Heart left ventricle (tissue), 16 donors: Measurements from ENCODE around the gene IST1. TPM values are rescaled to one million over a fixed set of nuclear protein-coding genes. Genes with fewer than 3 reads are reported as not detected.

Experiments
- ATAC-seq, 4 donors: fragments of 200-7000 bp; cut with Tn5 transposase; one replicate each; pipeline ENCODE4 v1.9.1; 2020 to 2022; ENCODE audit warnings: moderate library complexity in 4 of 4, mild to moderate bottlenecking in 3 of 4, moderate number of reproducible peaks in 1 of 4
- DNase-seq, 5 donors: peaks; one replicate each; pipeline ENCODE4 v3.0.0-alpha.2; 2020
- H3K27ac ChIP-seq, 12 donors: fragments of 200-600 bp; sonication (generic) in 4 of 12; one replicate each; pipeline versions ENCODE4 v1.5.0 to v1.8.0; 2016 to 2022; ENCODE audit warnings: mild to moderate bottlenecking in 2 of 12
- H3K27me3 ChIP-seq, 9 donors: fragments of 200-600 bp; sonication (generic) in 2 of 9; one replicate each; pipeline versions ENCODE4 v1.5.1 to v1.8.0; 2016 to 2022; ENCODE audit warnings: mild to moderate bottlenecking in 3 of 9
- H3K36me3 ChIP-seq, 9 donors: fragments of 200-600 bp; sonication (generic) in 2 of 9; one replicate each; pipeline versions ENCODE4 v1.5.0 to v1.8.0; 2018 to 2022; ENCODE audit warnings: mild to moderate bottlenecking in 2 of 9
- H3K4me1 ChIP-seq, 12 donors: fragments of 200-600 bp; sonication (generic) in 4 of 12; one replicate each; pipeline versions ENCODE4 v1.5.0 to v1.8.0; 2016 to 2022; ENCODE audit warnings: mild to moderate bottlenecking in 3 of 12
- H3K4me3 ChIP-seq, 12 donors: fragments of 200-600 bp; sonication (generic) in 4 of 12; one replicate each; pipeline versions ENCODE4 v1.5.0 to v1.8.0; 2017 to 2022; ENCODE audit warnings: mild to moderate bottlenecking in 9 of 12, moderate library complexity in 4 of 12
- H3K9me3 ChIP-seq, 12 donors: fragments of 200-600 bp; sonication (generic) in 4 of 12; one replicate each; pipeline versions ENCODE4 v1.5.0 to v1.8.0; 2016 to 2022; ENCODE audit warnings: mild to moderate bottlenecking in 1 of 12
- POLR2A ChIP-seq, 2 donors: fragments of 450-650 bp; IDR thresholded peaks; one replicate each; pipeline ENCODE4 v1.6.1; 2017; ENCODE audit warnings: antibody characterized with exemption in 2 of 2, mild to moderate bottlenecking in 2 of 2, moderate library complexity in 2 of 2
- WGBS, 4 donors: extraction: QIAGEN DNeasy Blood & Tissue Kit in 2 of 4; methylation state at CpG; one replicate each; pipeline versions ENCODE4 v1.1.5 to v1.1.7; 2013 to 2018; 5-methylcytosine and 5-hydroxymethylcytosine counted together
- intact Hi-C, 10 donors: fragments of 100-400 bp; cut with DNase I; formaldehyde crosslinking; loops; one replicate each; pipeline versions ENCODE4 v1.11.1 to v1.14.2; 2022
- polyA plus RNA-seq, 2 donors: library from polyadenylated mRNA; stranded (reverse); fragments of 200-250 nt; gene quantifications; one replicate each; pipeline ENCODE4 v1.2.3, GENCODE V29; 2013
- total RNA-seq, 9 donors: library from RNA; depleted of rRNA in 2 of 9; stranded (reverse); fragments of >200 nt in 2 of 9; fragmentation: NEBNext Ultra II Directional in 3 of 9; extraction: Animal tissue kit (Norgen Biotek cat#: 25700) in 3 of 9; gene quantifications; one replicate each; pipeline versions ENCODE4 v1.1.0 to v1.2.4, GENCODE V29; 2016 to 2023
- TF ChIP-seq, protein P1 (sequence below), 12 donors: fragments of 200-600 bp; sonication (generic) in 4 of 12; IDR thresholded peaks; one replicate each; pipeline versions ENCODE4 v1.5.0 to v1.8.0; 2018 to 2022; ENCODE audit warnings: antibody characterized with exemption in 12 of 12, mild to moderate bottlenecking in 5 of 12
- donor health status: ischemic (EF 13 %, LVEDD 7.1; RV severe dilation, severe dysfunction).
- donor health status: healthy with polysubstance abuse.
- donor health status: DM: no; HTN: yes; CAD: no.
- donor health status: DM: no; HTN: no; CAD: no.
- donor health status: ischemic (EF 25% LVEDD 6.9; RV normal size, moderate dysfunction).
- donor health status: ischemic (EF 25% LVEDD 5.7; RV mildly dilated, moderate dysfunction).
- donor health status: healthy.
- donor health status: DM: yes; HTN: yes; CAD: no.
- donor health status: ischemic (EF 35%, LVEDD 5.7; RV mildly dilated, moderate dysfunction).
- donor health status: nonischemic (EF 11% LVEDD 7.7; RV severe dilation, severe dysfunction).
- donor health status: DM: yes; HTN: yes; CAD: no.
- donor health status: PGD.
- donor health status: ischemic (EF 29% LVEDD 5.4; RV normal size, mild dysfunction).
- donor health status: nonischemic (EF 23%, LVEDD 6.1; RV moderate dilation, normal function).

Gene IST1
- total and polyA plus RNA-seq, 11 donors: 54.5 to 146 (median 108) TPM

- ATAC-seq: no peak
- no peaks in the 10 kb centered on the region for H3K9me3 ChIP-seq
- no peak overlapping the region for H3K4me3 ChIP-seq
- intact Hi-C loops: no loop called here
- no peaks in the 10 kb centered on the region for H3K4me1 ChIP-seq
- TF ChIP-seq POLR2A (IDR thresholded peaks at IDR 0.05): no peak
- TF ChIP-seq, protein P1, sequence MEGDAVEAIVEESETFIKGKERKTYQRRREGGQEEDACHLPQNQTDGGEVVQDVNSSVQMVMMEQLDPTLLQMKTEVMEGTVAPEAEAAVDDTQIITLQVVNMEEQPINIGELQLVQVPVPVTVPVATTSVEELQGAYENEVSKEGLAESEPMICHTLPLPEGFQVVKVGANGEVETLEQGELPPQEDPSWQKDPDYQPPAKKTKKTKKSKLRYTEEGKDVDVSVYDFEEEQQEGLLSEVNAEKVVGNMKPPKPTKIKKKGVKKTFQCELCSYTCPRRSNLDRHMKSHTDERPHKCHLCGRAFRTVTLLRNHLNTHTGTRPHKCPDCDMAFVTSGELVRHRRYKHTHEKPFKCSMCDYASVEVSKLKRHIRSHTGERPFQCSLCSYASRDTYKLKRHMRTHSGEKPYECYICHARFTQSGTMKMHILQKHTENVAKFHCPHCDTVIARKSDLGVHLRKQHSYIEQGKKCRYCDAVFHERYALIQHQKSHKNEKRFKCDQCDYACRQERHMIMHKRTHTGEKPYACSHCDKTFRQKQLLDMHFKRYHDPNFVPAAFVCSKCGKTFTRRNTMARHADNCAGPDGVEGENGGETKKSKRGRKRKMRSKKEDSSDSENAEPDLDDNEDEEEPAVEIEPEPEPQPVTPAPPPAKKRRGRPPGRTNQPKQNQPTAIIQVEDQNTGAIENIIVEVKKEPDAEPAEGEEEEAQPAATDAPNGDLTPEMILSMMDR (IDR thresholded peaks at IDR 0.05): no peak
- no peak overlapping the region for H3K27ac ChIP-seq
- no peaks in the 10 kb centered on the region for H3K36me3 ChIP-seq
- WGBS, 4 donors: 68 to 75% (median 72%) methylated on average over 9 of the region's 9 CpGs
- DNase-seq: no peak
- H3K27me3 ChIP-seq: peaks cover 0 to 4% (median 0%) of the 10 kb centered on the region in 9 donors
Observed at GRCh38 chr16:71973001-71973400, 77.7 kb downstream of the IST1 start.

- Histone ChIP-seq H3K9me3 (no peaks in the 10 kb centered on the region), H3K36me3 (no peaks in the 10 kb centered on the region), H3K4me3 (no peak overlapping the region), H3K27me3 (peaks cover 0 to 5% (median 0%) of the 10 kb centered on the region in 9 donors), H3K27ac (no peak overlapping the region), H3K4me1 (no peaks in the 10 kb centered on the region)
- DNase-seq (no peak), ATAC-seq (no peak)
- 90 to 95% (median 91%) methylated on average over 15 of the region's 15 CpGs for WGBS, 4 donors
- intact Hi-C loops: no loop called here
- TF ChIP-seq, protein P1 (IDR thresholded peaks at IDR 0.05): no peak
- no peak for TF ChIP-seq POLR2A (IDR thresholded peaks at IDR 0.05)
Observed at GRCh38 chr16:71974068-71974818, 78.9 kb downstream of the IST1 start.

Other genes starting within 250 kb of the IST1 start
- gene PHLPP2, start 170.8 kb upstream of the IST1 start, total RNA-seq: 1 to 10 TPM; 2.5 to 7.4 (median 3.6) TPM
- gene PHLPP2, start 170.8 kb upstream of the IST1 start, polyA plus RNA-seq: 1 to 10 TPM in 1 of 2 donors, under 1 TPM in 1; 0.99 to 1.6 TPM
- 10 to 100 TPM; 32.1 to 60.5 (median 37.1) TPM for gene AP1G1, start 86.7 kb upstream of the IST1 start, total RNA-seq
- gene AP1G1, start 86.7 kb upstream of the IST1 start, polyA plus RNA-seq: 10 to 100 TPM; 10.5 to 33.0 TPM
- gene ATXN1L, start 49.6 kb upstream of the IST1 start, total RNA-seq: 10 to 100 TPM; 14.3 to 24.2 (median 19.8) TPM
- 10 to 100 TPM in 1 of 2 donors, 1 to 10 TPM in 1; 6.9 to 16.5 TPM for gene ATXN1L, start 49.6 kb upstream of the IST1 start, polyA plus RNA-seq
- gene ZNF821, start 11.3 kb upstream of the IST1 start, total RNA-seq: 1 to 10 TPM; 2.3 to 5.7 (median 3.9) TPM
- gene ZNF821, start 11.3 kb upstream of the IST1 start, polyA plus RNA-seq: 1 to 10 TPM; 2.3 to 3.9 TPM
- gene PKD1L3, start 104.9 kb downstream of the IST1 start, total RNA-seq: under 1 TPM in 5 of 9 donors, not detected in 4; 0.05 to 0.27 (median 0.07) TPM
- gene PKD1L3, start 104.9 kb downstream of the IST1 start, polyA plus RNA-seq: under 1 TPM in 1 of 2 donors, not detected in 1; 0.01 TPM
- gene DHODH, start 113.2 kb downstream of the IST1 start, total RNA-seq: 1 to 10 TPM; 5.2 to 9.8 (median 7.5) TPM
- 1 to 10 TPM; 5.3 to 9.1 TPM for gene DHODH, start 113.2 kb downstream of the IST1 start, polyA plus RNA-seq
- gene HP, start 159.0 kb downstream of the IST1 start, total RNA-seq: 100 to 1,000 TPM in 1 of 9 donors, 10 to 100 TPM in 1, 1 to 10 TPM in 6, under 1 TPM in 1; 0.42 to 314 (median 3.6) TPM
- 1 to 10 TPM; 2.7 to 4.3 TPM for gene HP, start 159.0 kb downstream of the IST1 start, polyA plus RNA-seq
- 100 to 1,000 TPM in 4 of 9 donors, 10 to 100 TPM in 5; 31.4 to 210 (median 54.7) TPM for gene HPR, start 167.7 kb downstream of the IST1 start, total RNA-seq
- gene HPR, start 167.7 kb downstream of the IST1 start, polyA plus RNA-seq: 100 to 1,000 TPM in 1 of 2 donors, 10 to 100 TPM in 1; 20.5 to 148 TPM
- gene TXNL4B, start 198.1 kb downstream of the IST1 start, total RNA-seq: 10 to 100 TPM in 1 of 9 donors, 1 to 10 TPM in 8; 4.6 to 10.5 (median 7.0) TPM
- 10 to 100 TPM in 1 of 2 donors, 1 to 10 TPM in 1; 5.4 to 13.5 TPM for gene TXNL4B, start 198.1 kb downstream of the IST1 start, polyA plus RNA-seq
- gene DHX38, start 198.3 kb downstream of the IST1 start, total RNA-seq: 10 to 100 TPM; 30.6 to 66.5 (median 41.4) TPM
- gene DHX38, start 198.3 kb downstream of the IST1 start, polyA plus RNA-seq: 10 to 100 TPM; 32.2 to 52.3 TPM